Astrocyte (in vitro differentiated cells and primary cell): ENCODE measurements around the gene ATP2A2. TPM values are rescaled to one million over a fixed set of nuclear protein-coding genes. Genes with fewer than 3 reads are reported as not detected.
A peak's percentile ranks its signal among the peaks of the same experiment; 100 is the strongest.

ENCODE experiments used
- DNase-seq: peaks from one replicate; pipeline ENCODE4 v3.0.0-alpha.2; 2010; ENCODE audit warnings: low read depth
- FAIRE-seq: peaks from 2 replicates; lab custom pipeline; 2011; peaks lifted over from hg19 to GRCh38; lab: Jason Lieb, UNC
- H2AFZ ChIP-seq: 2 replicates; pipeline ENCODE4 v1.6.0; 2012; ENCODE audit warnings: low read depth, low read length, inconsistent platforms
- H3K27ac ChIP-seq: 2 replicates; pipeline ENCODE4 v1.5.1; 2011; ENCODE audit warnings: low read depth, low read length, inconsistent platforms
- H3K27me3 ChIP-seq: 2 replicates; pipeline ENCODE4 v1.6.0; 2011; ENCODE audit warnings: low read length, inconsistent platforms; ENCODE audit not compliant: insufficient read depth
- H3K36me3 ChIP-seq: 2 replicates; pipeline ENCODE4 v1.5.1; 2011; ENCODE audit warnings: low read length, inconsistent platforms; ENCODE audit not compliant: insufficient read depth
- H3K4me1 ChIP-seq: 2 replicates; pipeline ENCODE4 v1.5.1; 2011; ENCODE audit warnings: low read length, inconsistent platforms; ENCODE audit not compliant: insufficient read depth
- H3K4me2 ChIP-seq: 2 replicates; pipeline ENCODE4 v1.6.0; 2012; ENCODE audit warnings: low read length, inconsistent platforms
- H3K4me3 ChIP-seq: 2 replicates; pipeline ENCODE4 v1.5.1; 2011; ENCODE audit warnings: low read depth, mild to moderate bottlenecking, low read length, inconsistent platforms; ENCODE audit not compliant: insufficient read depth
- H3K79me2 ChIP-seq: 2 replicates; pipeline ENCODE4 v1.6.0; 2012; ENCODE audit warnings: mild to moderate bottlenecking, low read length, inconsistent platforms; ENCODE audit not compliant: insufficient read depth
- H3K9ac ChIP-seq: 2 replicates; pipeline ENCODE4 v1.6.0; 2012; ENCODE audit warnings: mild to moderate bottlenecking, low read length, inconsistent platforms
- H3K9me3 ChIP-seq: 2 replicates; pipeline ENCODE4 v1.5.1; 2012; ENCODE audit warnings: low read depth, mild to moderate bottlenecking, low read length, inconsistent platforms; ENCODE audit not compliant: insufficient read depth
- H4K20me1 ChIP-seq: 2 replicates; pipeline ENCODE4 v1.6.0; 2012; ENCODE audit warnings: low read length, inconsistent platforms; ENCODE audit not compliant: insufficient read depth
- H3K27ac Mint-ChIP-seq: one replicate; pipeline ENCODE4 v1.8.0; 2021; ENCODE audit warnings: mild to moderate bottlenecking, mixed read lengths; ENCODE audit not compliant: unreplicated experiment
- H3K27me3 Mint-ChIP-seq: one replicate; pipeline ENCODE4 v1.8.0; 2021; ENCODE audit warnings: low read depth, mixed read lengths; ENCODE audit not compliant: unreplicated experiment
- H3K36me3 Mint-ChIP-seq: one replicate; pipeline ENCODE4 v1.8.0; 2021; ENCODE audit warnings: low read depth, mixed read lengths; ENCODE audit not compliant: unreplicated experiment
- H3K4me1 Mint-ChIP-seq: one replicate; pipeline ENCODE4 v1.8.0; 2021; ENCODE audit warnings: low read depth, mixed read lengths; ENCODE audit not compliant: unreplicated experiment
- H3K4me3 Mint-ChIP-seq: one replicate; pipeline ENCODE4 v1.8.0; 2021; ENCODE audit warnings: mild to moderate bottlenecking, moderate library complexity, mixed read lengths; ENCODE audit not compliant: unreplicated experiment
- H3K9me3 Mint-ChIP-seq: one replicate; pipeline ENCODE4 v1.8.0; 2021; ENCODE audit warnings: mild to moderate bottlenecking, mixed read lengths; ENCODE audit not compliant: unreplicated experiment
- EZH2 ChIP-seq: IDR thresholded peaks from 2 replicates; pipeline ENCODE4 v1.6.1; 2012; ENCODE audit warnings: mild to moderate bottlenecking, low read length, inconsistent platforms; ENCODE audit not compliant: insufficient read depth
- total RNA-seq: library from RNA; stranded (reverse); gene quantifications from 2 replicates; pipeline ENCODE4 v1.2.1, GENCODE V29; 2021
- TF ChIP-seq, protein P1 (sequence below): IDR thresholded peaks from 2 replicates; pipeline ENCODE4 v1.5.1; 2011; ENCODE audit warnings: low read depth, mild to moderate bottlenecking, inconsistent platforms, low read length, moderate library complexity; ENCODE audit not compliant: insufficient read depth

ATP2A2 gene
- total RNA-seq, 1 donor from 2014 or later, result 262 TPM

DNA sequence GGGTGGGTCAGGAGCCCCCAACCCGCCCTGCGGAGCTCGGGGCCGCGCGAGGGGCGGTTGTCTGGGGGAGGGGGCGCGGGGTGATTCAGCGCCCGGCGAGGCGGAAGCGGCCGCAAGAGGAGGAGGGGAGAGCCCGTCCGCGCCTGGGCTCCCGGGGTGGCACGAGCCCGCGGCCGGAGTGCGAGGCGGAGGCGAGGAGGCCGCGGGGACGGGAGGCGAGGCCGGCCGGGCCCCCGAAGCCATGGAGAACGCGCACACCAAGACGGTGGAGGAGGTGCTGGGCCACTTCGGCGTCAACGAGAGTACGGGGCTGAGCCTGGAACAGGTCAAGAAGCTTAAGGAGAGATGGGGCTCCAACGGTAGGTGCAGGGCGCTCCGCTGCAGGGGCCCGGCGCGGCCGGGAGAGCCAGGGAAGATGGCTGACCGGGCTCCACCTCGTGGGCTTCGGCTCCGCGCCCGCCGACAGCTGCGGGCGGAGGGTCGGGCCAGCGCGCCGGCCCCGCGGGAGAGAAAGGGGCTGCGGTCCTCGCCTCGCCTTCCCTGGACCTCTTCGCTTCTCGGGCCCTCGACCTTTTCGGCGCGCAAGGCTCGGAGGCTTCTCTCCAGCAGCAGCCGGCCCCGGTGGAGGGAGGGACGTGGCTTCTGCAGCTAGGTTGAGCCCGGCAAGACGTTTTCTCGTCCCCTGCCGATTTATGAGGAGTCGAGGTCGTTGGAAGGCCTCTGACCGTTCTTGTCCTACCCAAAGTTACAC is 677 bp downstream of the ATP2A2 start:
- Mint-ChIP-seq H3K36me3 (peaks cover 6% of the 10 kb centered on the region), H3K27me3 (no peaks in the 10 kb centered on the region), H3K4me1 (peaks cover 29% of the 10 kb centered on the region), H3K4me3 (peak overlapping the region; percentile 91), H3K9me3 (peaks cover 1% of the 10 kb centered on the region), H3K27ac (peak overlapping the region; percentile 87)
- H2AFZ ChIP-seq, result peak overlapping the region; percentile 7
- peaks cover 52% of the 10 kb centered on the region for H4K20me1 ChIP-seq
- peaks cover 22% of the 10 kb centered on the region for H3K4me1 ChIP-seq
- DNase-seq (no peak), FAIRE-seq (no peak)
- no peak for TF ChIP-seq EZH2
- TF ChIP-seq, protein P1, sequence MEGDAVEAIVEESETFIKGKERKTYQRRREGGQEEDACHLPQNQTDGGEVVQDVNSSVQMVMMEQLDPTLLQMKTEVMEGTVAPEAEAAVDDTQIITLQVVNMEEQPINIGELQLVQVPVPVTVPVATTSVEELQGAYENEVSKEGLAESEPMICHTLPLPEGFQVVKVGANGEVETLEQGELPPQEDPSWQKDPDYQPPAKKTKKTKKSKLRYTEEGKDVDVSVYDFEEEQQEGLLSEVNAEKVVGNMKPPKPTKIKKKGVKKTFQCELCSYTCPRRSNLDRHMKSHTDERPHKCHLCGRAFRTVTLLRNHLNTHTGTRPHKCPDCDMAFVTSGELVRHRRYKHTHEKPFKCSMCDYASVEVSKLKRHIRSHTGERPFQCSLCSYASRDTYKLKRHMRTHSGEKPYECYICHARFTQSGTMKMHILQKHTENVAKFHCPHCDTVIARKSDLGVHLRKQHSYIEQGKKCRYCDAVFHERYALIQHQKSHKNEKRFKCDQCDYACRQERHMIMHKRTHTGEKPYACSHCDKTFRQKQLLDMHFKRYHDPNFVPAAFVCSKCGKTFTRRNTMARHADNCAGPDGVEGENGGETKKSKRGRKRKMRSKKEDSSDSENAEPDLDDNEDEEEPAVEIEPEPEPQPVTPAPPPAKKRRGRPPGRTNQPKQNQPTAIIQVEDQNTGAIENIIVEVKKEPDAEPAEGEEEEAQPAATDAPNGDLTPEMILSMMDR, result no peak
- H3K4me3 ChIP-seq, result peak overlapping the region; percentile 87
- H3K9me3 ChIP-seq, result no peaks in the 10 kb centered on the region
- H3K36me3 ChIP-seq, result peaks cover 19% of the 10 kb centered on the region
- H3K79me2 ChIP-seq, result peaks cover 54% of the 10 kb centered on the region
- H3K9ac ChIP-seq, result peak overlapping the region; percentile 93
- peak overlapping the region; percentile 88 for H3K27ac ChIP-seq
- H3K4me2 ChIP-seq, result peak overlapping the region; percentile 91
- H3K27me3 ChIP-seq, result no peaks in the 10 kb centered on the region

DNA sequence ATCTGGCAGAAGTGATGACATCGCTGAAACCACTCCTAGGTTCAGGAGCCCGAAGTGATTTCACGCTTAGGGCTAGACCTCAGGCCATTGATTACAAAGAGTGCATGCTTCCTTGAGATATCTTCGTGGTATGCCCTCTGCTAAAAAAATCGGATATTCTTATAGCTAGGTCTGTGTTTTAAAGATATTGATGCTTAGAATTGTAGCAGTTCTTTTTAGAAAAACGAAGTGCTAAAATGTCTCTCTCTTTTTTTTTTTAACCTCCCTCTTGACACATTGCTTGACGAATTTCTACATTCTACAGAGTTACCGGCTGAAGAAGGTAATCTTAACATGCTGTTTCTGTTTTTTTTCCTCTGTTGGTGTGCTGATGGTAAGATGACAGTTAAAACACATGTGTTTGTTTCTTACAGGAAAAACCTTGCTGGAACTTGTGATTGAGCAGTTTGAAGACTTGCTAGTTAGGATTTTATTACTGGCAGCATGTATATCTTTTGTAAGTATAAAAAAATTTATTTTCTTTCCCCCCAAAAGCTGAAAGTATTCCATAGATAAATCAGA is 1.3 kb downstream of the ATP2A2 start:
- peak overlapping the region; percentile 88 for H3K27ac ChIP-seq
- H3K9ac ChIP-seq, result peak overlapping the region; percentile 93
- peaks cover 58% of the 10 kb centered on the region for H4K20me1 ChIP-seq
- H3K79me2 ChIP-seq, result peaks cover 60% of the 10 kb centered on the region
- H2AFZ ChIP-seq, result no peak overlapping the region
- Mint-ChIP-seq H3K27me3 (no peaks in the 10 kb centered on the region), H3K27ac (peak overlapping the region; percentile 87), H3K4me1 (peaks cover 30% of the 10 kb centered on the region), H3K9me3 (peaks cover 1% of the 10 kb centered on the region), H3K36me3 (peaks cover 6% of the 10 kb centered on the region), H3K4me3 (peak overlapping the region; percentile 91)
- no peak for DNase-seq
- H3K36me3 ChIP-seq, result peaks cover 22% of the 10 kb centered on the region
- no peak for TF ChIP-seq EZH2
- TF ChIP-seq, protein P1, result no peak
- H3K27me3 ChIP-seq, result no peaks in the 10 kb centered on the region
- H3K4me1 ChIP-seq, result peaks cover 22% of the 10 kb centered on the region
- peak overlapping the region; percentile 87 for H3K4me3 ChIP-seq
- peak overlapping the region; percentile 91 for H3K4me2 ChIP-seq
- no peak for FAIRE-seq
- no peaks in the 10 kb centered on the region for H3K9me3 ChIP-seq
